Measurements from ENCODE around the gene CUL9. TPM values are rescaled to one million over a fixed set of nuclear protein-coding genes. Genes with fewer than 3 reads are reported as not detected.

The CUL9 gene
- total RNA-seq, 1 experiment from 2014 or later: 15.2 TPM

DNA sequence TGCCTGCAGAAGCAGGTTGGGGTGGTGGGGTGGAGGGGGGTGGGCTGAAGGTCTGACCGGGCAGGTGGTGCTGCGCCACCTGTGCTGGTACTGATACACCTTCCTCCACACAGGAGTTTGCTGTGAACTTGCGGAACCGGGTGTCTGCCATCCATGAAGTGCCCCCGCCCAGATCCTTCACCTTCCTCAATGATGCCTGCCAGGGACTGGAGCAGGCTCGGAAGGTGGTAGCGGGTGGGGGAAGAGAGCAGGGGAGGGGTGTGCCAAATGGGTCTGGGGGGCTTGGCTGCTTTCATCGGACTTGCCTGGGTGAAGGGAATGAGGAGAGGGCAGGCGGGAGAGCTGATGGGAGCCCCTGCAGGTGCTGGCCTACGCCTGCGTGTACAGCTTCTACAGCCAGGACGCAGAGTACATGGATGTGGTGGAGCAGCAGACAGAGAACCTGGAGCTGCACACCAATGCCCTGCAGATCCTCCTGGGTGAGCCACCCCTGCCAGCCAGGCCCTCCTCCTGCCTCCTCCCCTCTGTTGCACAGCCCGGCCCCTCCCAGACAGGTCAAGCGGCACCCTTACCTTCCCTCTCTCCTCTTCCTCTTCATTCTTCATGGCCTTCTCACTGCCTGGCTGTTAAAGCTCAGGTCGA, 40.5 kb downstream of the CUL9 start:
- Histone ChIP-seq H3K23me2 (ENCODE audit: insufficient read length, low read depth, low read length, poor library complexity, severe bottlenecking) (no peaks in the 10 kb centered on the region), H3T11ph (ENCODE audit: low read length) (no peak overlapping the region), H3K4me1 (ENCODE audit: insufficient read depth, low read length) (no peaks in the 10 kb centered on the region; the same call in 1 of the 2 replicates), H4K5ac (ENCODE audit: insufficient read length, low read depth, low read length) (no peak overlapping the region), H3K56ac (ENCODE audit: insufficient read length, low read depth, low read length) (no peak overlapping the region), H2AK5ac (ENCODE audit: insufficient read length, low read length) (no peak overlapping the region), H3K79me1 (ENCODE audit: insufficient read depth, low read depth, low read length, poor library complexity, severe bottlenecking) (no peaks in the 10 kb centered on the region), H2BK5ac (ENCODE audit: insufficient read length, low read length) (no peak overlapping the region), H3K79me2 (ENCODE audit: insufficient read depth, low read length) (no peaks in the 10 kb centered on the region), H4K20me1 (ENCODE audit: control insufficient read depth, insufficient read depth, insufficient read length) (no peaks in the 10 kb centered on the region), H3K27ac (ENCODE audit: insufficient read length, low read depth, low read length) (no peak overlapping the region), H2BK15ac (ENCODE audit: low read depth, low read length) (no peak overlapping the region), H3K9me3 (ENCODE audit: control insufficient read depth, low read depth, low read length) (no peaks in the 10 kb centered on the region), H2BK12ac (ENCODE audit: insufficient read length, low read depth, low read length) (no peak overlapping the region), H3K4ac (ENCODE audit: low read depth, low read length) (no peak overlapping the region), H3K14ac (ENCODE audit: insufficient read depth, low read length) (no peak overlapping the region), H2BK20ac (ENCODE audit: low read depth, low read length, poor library complexity, severe bottlenecking) (no peak overlapping the region), H3K4me2 (ENCODE audit: insufficient read depth, insufficient read length, low read length) (no peak overlapping the region), H3K9ac (ENCODE audit: extremely low read depth, insufficient read length, low read length) (no peak overlapping the region), H3K27me3 (ENCODE audit: insufficient read depth, low read length) (no peaks in the 10 kb centered on the region), H4K8ac (replicated peaks; ENCODE audit: insufficient read length, low read depth, low read length) (no peak overlapping the region), H2AFZ (ENCODE audit: low read length) (no peak overlapping the region), H2BK120ac (ENCODE audit: low read depth, low read length, poor library complexity, severe bottlenecking) (no peak overlapping the region), H3K23ac (ENCODE audit: insufficient read length, low read depth, low read length) (no peak overlapping the region), H4K91ac (ENCODE audit: insufficient read length, low read depth, low read length) (no peak overlapping the region), H3K18ac (ENCODE audit: insufficient read length, low read depth, low read length) (no peak overlapping the region)
- WGBS (ENCODE audit: extremely low coverage, insufficient read length, low lambda C conversion rate): no CpG with 5 or more reads among the region's 15 CpGs
- TF ChIP-seq, protein P1, sequence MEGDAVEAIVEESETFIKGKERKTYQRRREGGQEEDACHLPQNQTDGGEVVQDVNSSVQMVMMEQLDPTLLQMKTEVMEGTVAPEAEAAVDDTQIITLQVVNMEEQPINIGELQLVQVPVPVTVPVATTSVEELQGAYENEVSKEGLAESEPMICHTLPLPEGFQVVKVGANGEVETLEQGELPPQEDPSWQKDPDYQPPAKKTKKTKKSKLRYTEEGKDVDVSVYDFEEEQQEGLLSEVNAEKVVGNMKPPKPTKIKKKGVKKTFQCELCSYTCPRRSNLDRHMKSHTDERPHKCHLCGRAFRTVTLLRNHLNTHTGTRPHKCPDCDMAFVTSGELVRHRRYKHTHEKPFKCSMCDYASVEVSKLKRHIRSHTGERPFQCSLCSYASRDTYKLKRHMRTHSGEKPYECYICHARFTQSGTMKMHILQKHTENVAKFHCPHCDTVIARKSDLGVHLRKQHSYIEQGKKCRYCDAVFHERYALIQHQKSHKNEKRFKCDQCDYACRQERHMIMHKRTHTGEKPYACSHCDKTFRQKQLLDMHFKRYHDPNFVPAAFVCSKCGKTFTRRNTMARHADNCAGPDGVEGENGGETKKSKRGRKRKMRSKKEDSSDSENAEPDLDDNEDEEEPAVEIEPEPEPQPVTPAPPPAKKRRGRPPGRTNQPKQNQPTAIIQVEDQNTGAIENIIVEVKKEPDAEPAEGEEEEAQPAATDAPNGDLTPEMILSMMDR (conservative IDR thresholded peaks at IDR 0.05): no peak
- Mint-ChIP-seq H3K27me3 (ENCODE audit: low read depth) (peaks cover 2% of the 10 kb centered on the region; the same call in 1 of the 2 replicates), H3K4me3 (no peak overlapping the region), H3K9me3 (no peaks in the 10 kb centered on the region), H3K36me3 (ENCODE audit: insufficient read depth in 1 of 3, low read depth in 3 of 3) (peaks cover 9 to 36% (median 19%) of the 10 kb centered on the region in 3 experiments), H3K27ac (peak overlapping the region in 2 of 3 experiments; percentile 30 to 66; a peak in 5 of 7 replicates), H3K4me1 (peaks cover 3 to 13% of the 10 kb centered on the region in 2 experiments)
- DNase-seq: no peak
